Measurements from ENCODE around the gene MYH16. TPM values are rescaled to one million over a fixed set of nuclear protein-coding genes. Genes with fewer than 3 reads are reported as not detected.
"Not testable (repeated sequence)": the region's sequence is repeated elsewhere in the genome, so short reads cannot be mapped to it uniquely, and the experiment has no call there.

Gene MYH16
- total RNA-seq, 1 donor from 2014 or later, result not detected

- POLR2A ChIA-PET, result interaction anchor here (0.6 kb wide), 1 partner anchor 433 kb away, joined by 9 read pairs; no protein-coding TSS in a partner anchor
- peak; percentile 53 for DNase-seq
- Mint-ChIP-seq H3K36me3 (ENCODE audit: low read depth) (no peaks in the 10 kb centered on the region), H3K4me3 (no peak overlapping the region), H3K4me1 (peaks cover 2% of the 10 kb centered on the region), H3K27me3 (peaks cover 3% of the 10 kb centered on the region), H3K9me3 (peaks cover 2% of the 10 kb centered on the region), H3K27ac (no peak overlapping the region)
- TF ChIP-seq CTCF (IDR thresholded peaks at IDR 0.05), result peak; percentile 25
- intact Hi-C loops (cut with micrococcal nuclease), result loop anchor here (1.0 kb wide), 3 partner anchors 13 to 879 kb away; partner anchors contain the start of gene ARPC1A
- CTCF ChIA-PET, result interaction anchor here (0.9 to 6.2 kb wide), 4 partner anchors 8 to 276 kb away, joined by 3 to 42 read pairs (median 3); no protein-coding TSS in a partner anchor
- ATAC-seq (ENCODE audit: low read depth), result peak; percentile 71
These were observed 39.9 kb downstream of the MYH16 start for GRCh38 chr7:99312316-99313203.

DNA sequence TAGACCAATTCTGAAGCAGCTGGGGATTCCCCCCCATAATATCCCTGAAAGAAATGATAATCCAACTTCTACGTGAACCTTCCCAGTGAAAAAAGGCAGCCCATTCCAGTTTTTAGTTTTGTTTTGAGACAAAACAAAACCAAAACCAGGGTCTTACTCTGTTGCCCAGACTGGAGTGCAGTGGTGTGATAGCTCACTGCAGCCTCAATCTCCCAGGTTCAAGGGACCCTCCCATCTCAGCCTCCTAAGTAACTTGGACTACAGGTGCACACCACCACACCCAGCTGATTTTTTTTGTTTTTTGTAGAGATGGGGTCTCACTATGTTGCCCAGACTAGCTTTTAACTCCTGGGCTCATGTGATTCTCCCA lies 40.5 kb downstream of the MYH16 start:
- POLR2A ChIA-PET, result interaction anchor here (0.6 kb wide), 1 partner anchor 433 kb away, joined by 9 read pairs; no protein-coding TSS in a partner anchor
- H3K4me1 Mint-ChIP-seq, result peaks cover 2% of the 10 kb centered on the region
- ATAC-seq (ENCODE audit: low read depth) (no peak), DNase-seq (no peak)
- H3K9me3 Mint-ChIP-seq, result peaks cover 2% of the 10 kb centered on the region
- intact Hi-C loops (cut with micrococcal nuclease), result loop anchor here (1.0 kb wide), 3 partner anchors 12 to 880 kb away; partner anchors contain the start of gene ARPC1A
- no peaks in the 10 kb centered on the region for H3K36me3 Mint-ChIP-seq (ENCODE audit: low read depth)
- TF ChIP-seq CTCF (IDR thresholded peaks at IDR 0.05), result no peak
- no peak overlapping the region for H3K4me3 Mint-ChIP-seq
- H3K27ac Mint-ChIP-seq, result no peak overlapping the region
- H3K27me3 Mint-ChIP-seq, result peaks cover 3% of the 10 kb centered on the region
- CTCF ChIA-PET, result interaction anchor here (0.9 to 6.2 kb wide), 3 partner anchors 10 to 277 kb away, joined by 3 to 42 read pairs (median 3); no protein-coding TSS in a partner anchor

DNA sequence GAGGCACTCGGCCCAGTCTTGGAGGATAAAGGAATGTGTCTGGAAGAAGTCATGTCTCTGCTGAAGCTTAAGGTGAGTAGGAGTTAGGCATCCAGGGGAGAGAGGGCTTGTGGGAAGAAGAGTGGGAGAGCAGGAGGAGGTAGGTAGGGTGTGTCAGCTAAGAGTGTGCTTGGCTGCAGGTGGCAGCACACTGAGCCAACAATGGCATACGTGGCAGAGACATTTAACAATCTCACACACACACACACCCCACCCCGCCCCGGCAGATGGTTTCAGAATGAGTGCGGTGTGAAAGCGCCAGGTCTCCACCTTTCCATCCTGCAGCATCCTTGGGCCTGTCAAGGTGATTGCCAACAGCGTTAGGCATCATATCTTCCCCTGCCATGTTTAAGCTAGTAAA lies 41.9 kb downstream of the MYH16 start:
- DNase-seq (no peak), ATAC-seq (ENCODE audit: low read depth) (no peak)
- Mint-ChIP-seq H3K4me3 (no peak overlapping the region), H3K9me3 (peaks cover 2% of the 10 kb centered on the region), H3K36me3 (ENCODE audit: low read depth) (no peaks in the 10 kb centered on the region), H3K27ac (no peak overlapping the region), H3K4me1 (peaks cover 2% of the 10 kb centered on the region), H3K27me3 (peaks cover 3% of the 10 kb centered on the region)
- intact Hi-C loops (cut with micrococcal nuclease), result no loop called here
- POLR2A ChIA-PET, result no interaction called here
- TF ChIP-seq CTCF (IDR thresholded peaks at IDR 0.05), result no peak
- CTCF ChIA-PET, result interaction anchor here (6.2 kb wide), 1 partner anchor 274 kb away, joined by 42 read pairs; no protein-coding TSS in a partner anchor

DNA sequence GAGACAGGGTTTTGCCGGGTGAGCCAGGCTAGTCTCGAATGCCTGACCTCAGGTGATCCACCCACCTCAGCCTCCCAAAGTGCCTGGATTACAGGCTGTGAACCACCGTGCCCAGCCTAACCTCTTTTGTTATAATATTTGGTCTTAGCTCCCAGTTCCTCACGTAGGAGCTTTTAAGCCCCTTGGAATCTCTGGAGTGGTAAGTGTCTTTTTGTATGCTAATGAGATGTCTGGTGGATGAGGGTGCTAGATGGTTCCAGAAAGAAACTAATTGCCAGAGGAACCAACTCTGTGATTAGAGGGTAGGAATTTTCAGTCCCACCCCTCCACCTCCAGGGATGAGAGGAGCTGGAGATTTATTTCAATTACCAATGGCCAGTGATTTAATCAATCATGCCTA lies 47.7 kb downstream of the MYH16 start:
- Mint-ChIP-seq H3K27me3 (no peaks in the 10 kb centered on the region), H3K27ac (no peak overlapping the region), H3K9me3 (no peaks in the 10 kb centered on the region), H3K4me3 (no peak overlapping the region), H3K36me3 (ENCODE audit: low read depth) (no peaks in the 10 kb centered on the region), H3K4me1 (no peaks in the 10 kb centered on the region)
- CTCF ChIA-PET, result interaction anchor here (1.4 kb wide), 1 partner anchor 9 kb away, joined by 3 read pairs; no protein-coding TSS in a partner anchor
- TF ChIP-seq CTCF (IDR thresholded peaks at IDR 0.05), result no peak
- POLR2A ChIA-PET, result no interaction called here
- intact Hi-C loops (cut with micrococcal nuclease), result no loop called here
- DNase-seq (no peak), ATAC-seq (ENCODE audit: low read depth) (no peak)

- ChIA-PET POLR2A (interaction anchor here (0.6 kb wide), 1 partner anchor 215 kb away, joined by 7 read pairs; no protein-coding TSS in a partner anchor), CTCF (interaction anchor here (1.1 kb wide), 1 partner anchor 9 kb away, joined by 3 read pairs; no protein-coding TSS in a partner anchor)
- H3K27ac Mint-ChIP-seq; ATAC-seq (ENCODE audit: low read depth); H3K9me3 Mint-ChIP-seq; DNase-seq; intact Hi-C loops (cut with micrococcal nuclease); H3K27me3 Mint-ChIP-seq; H3K4me3 Mint-ChIP-seq: not testable (repeated sequence)
- Mint-ChIP-seq H3K36me3 (ENCODE audit: low read depth) (peaks cover 12% of the 10 kb centered on the region), H3K4me1 (peaks cover 17% of the 10 kb centered on the region)
These were observed 50.0 kb downstream of the MYH16 start for GRCh38 chr7:99322659-99323058.
